ENCODE results near the gene RAD52.

The RAD52 gene

GRCh38 chr12:880656-881055 is 68.8 kb downstream of the RAD52 start:
- Histone ChIP-seq H3K27me3 (ENCODE audit: insufficient read depth, poor library complexity, severe bottlenecking) (no peaks in the 10 kb centered on the region), H3K27ac (replicated peaks) (no peak overlapping the region), H3K4me3 (replicated peaks; ENCODE audit: insufficient read depth, low read length) (no peak overlapping the region)
- TF ChIP-seq CTCF (IDR thresholded peaks at IDR 0.05; ENCODE audit: insufficient read depth, low read length) (no peak), SPI1 (IDR thresholded peaks at IDR 0.05; ENCODE audit: borderline replicate concordance, low read depth) (no peak), POLR2AphosphoS5 (IDR thresholded peaks at IDR 0.05; ENCODE audit: low read depth) (no peak), GABPA (IDR thresholded peaks at IDR 0.05; ENCODE audit: low read depth) (no peak)
- TF ChIP-seq, protein P1, sequence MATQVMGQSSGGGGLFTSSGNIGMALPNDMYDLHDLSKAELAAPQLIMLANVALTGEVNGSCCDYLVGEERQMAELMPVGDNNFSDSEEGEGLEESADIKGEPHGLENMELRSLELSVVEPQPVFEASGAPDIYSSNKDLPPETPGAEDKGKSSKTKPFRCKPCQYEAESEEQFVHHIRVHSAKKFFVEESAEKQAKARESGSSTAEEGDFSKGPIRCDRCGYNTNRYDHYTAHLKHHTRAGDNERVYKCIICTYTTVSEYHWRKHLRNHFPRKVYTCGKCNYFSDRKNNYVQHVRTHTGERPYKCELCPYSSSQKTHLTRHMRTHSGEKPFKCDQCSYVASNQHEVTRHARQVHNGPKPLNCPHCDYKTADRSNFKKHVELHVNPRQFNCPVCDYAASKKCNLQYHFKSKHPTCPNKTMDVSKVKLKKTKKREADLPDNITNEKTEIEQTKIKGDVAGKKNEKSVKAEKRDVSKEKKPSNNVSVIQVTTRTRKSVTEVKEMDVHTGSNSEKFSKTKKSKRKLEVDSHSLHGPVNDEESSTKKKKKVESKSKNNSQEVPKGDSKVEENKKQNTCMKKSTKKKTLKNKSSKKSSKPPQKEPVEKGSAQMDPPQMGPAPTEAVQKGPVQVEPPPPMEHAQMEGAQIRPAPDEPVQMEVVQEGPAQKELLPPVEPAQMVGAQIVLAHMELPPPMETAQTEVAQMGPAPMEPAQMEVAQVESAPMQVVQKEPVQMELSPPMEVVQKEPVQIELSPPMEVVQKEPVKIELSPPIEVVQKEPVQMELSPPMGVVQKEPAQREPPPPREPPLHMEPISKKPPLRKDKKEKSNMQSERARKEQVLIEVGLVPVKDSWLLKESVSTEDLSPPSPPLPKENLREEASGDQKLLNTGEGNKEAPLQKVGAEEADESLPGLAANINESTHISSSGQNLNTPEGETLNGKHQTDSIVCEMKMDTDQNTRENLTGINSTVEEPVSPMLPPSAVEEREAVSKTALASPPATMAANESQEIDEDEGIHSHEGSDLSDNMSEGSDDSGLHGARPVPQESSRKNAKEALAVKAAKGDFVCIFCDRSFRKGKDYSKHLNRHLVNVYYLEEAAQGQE (IDR thresholded peaks at IDR 0.05; ENCODE audit: insufficient replicate concordance, low read depth) = no peak
- no peak for DNase-seq (ENCODE audit: low read depth in 1 of 2, low spot score in 1 of 2)

- TF ChIP-seq POLR2AphosphoS5 (IDR thresholded peaks at IDR 0.05; ENCODE audit: low read depth) = no peak
- TF ChIP-seq, protein P1 (IDR thresholded peaks at IDR 0.05; ENCODE audit: insufficient replicate concordance, low read depth) = no peak
- no peak for TF ChIP-seq SPI1 (IDR thresholded peaks at IDR 0.05; ENCODE audit: borderline replicate concordance, low read depth)
- TF ChIP-seq CTCF (IDR thresholded peaks at IDR 0.05; ENCODE audit: insufficient read depth, low read length) = no peak
- TF ChIP-seq GABPA (IDR thresholded peaks at IDR 0.05; ENCODE audit: low read depth) = no peak
- Histone ChIP-seq H3K27me3 (ENCODE audit: insufficient read depth, poor library complexity, severe bottlenecking) (no peaks in the 10 kb centered on the region), H3K27ac (replicated peaks) (no peak overlapping the region), H3K4me3 (replicated peaks; ENCODE audit: insufficient read depth, low read length) (no peak overlapping the region)
- DNase-seq (ENCODE audit: low read depth in 1 of 2, low spot score in 1 of 2) = no peak
Observed at GRCh38 chr12:879641-880040, 69.9 kb downstream of the RAD52 start.

- no peak for DNase-seq (ENCODE audit: low read depth in 1 of 2, low spot score in 1 of 2)
Observed at GRCh38 chr12:873954-874353, 75.5 kb downstream of the RAD52 start.

More at GRCh38 chr12:873954-874353, 75.5 kb downstream of the RAD52 start:
- TF ChIP-seq, protein P1 (IDR thresholded peaks at IDR 0.05; ENCODE audit: insufficient replicate concordance, low read depth) = no peak
- TF ChIP-seq POLR2AphosphoS5 (IDR thresholded peaks at IDR 0.05; ENCODE audit: low read depth) (no peak), GABPA (IDR thresholded peaks at IDR 0.05; ENCODE audit: low read depth) (no peak), CTCF (IDR thresholded peaks at IDR 0.05; ENCODE audit: insufficient read depth, low read length) (no peak), SPI1 (IDR thresholded peaks at IDR 0.05; ENCODE audit: borderline replicate concordance, low read depth) (no peak)
- no peaks in the 10 kb centered on the region for H3K27me3 ChIP-seq (ENCODE audit: insufficient read depth, poor library complexity, severe bottlenecking)
- H3K4me3 ChIP-seq (replicated peaks; ENCODE audit: insufficient read depth, low read length) = no peak overlapping the region
- no peak overlapping the region for H3K27ac ChIP-seq (replicated peaks)

All from HL-60 (cell line).